Ascending aorta (tissue), 2 donors: ENCODE data around the gene DCBLD1. TPM values are rescaled to one million over a fixed set of nuclear protein-coding genes. Genes with fewer than 3 reads are reported as not detected.

Experiments
- DNase-seq, 2 donors: peaks; one replicate each; pipeline ENCODE4 v3.0.0-alpha.2; 2019; ENCODE audit warnings: low spot score in 2 of 2
- H3K27ac ChIP-seq, 2 donors: fragments of 200-600 bp; sonication (generic); one replicate each; pipeline ENCODE4 v1.5.1; 2016 to 2017; ENCODE audit warnings: mild to moderate bottlenecking in 1 of 2
- H3K27me3 ChIP-seq: fragments of 200-600 bp; sonication (generic); one replicate; pipeline ENCODE4 v1.5.1; 2017
- H3K36me3 ChIP-seq, 2 donors: fragments of 200-600 bp; sonication (generic); one replicate each; pipeline ENCODE4 v1.5.1; 2016
- H3K4me1 ChIP-seq, 2 donors: fragments of 200-600 bp; sonication (generic); one replicate each; pipeline ENCODE4 v1.5.1; 2016 to 2017; ENCODE audit warnings: mild to moderate bottlenecking in 1 of 2
- H3K4me3 ChIP-seq, 2 donors: fragments of 200-600 bp; sonication (generic); one replicate each; pipeline ENCODE4 v1.5.1; 2016 to 2017; ENCODE audit warnings: mild to moderate bottlenecking in 1 of 2
- H3K9me3 ChIP-seq, 2 donors: fragments of 200-600 bp; sonication (generic); one replicate each; pipeline ENCODE4 v1.5.1; 2016
- intact Hi-C: fragments of 100-400 bp; cut with DNase I; formaldehyde crosslinking; loops from one replicate; pipeline ENCODE4 v1.15.1; 2023
- total RNA-seq: library from RNA; depleted of rRNA; stranded (reverse); fragments of >200 nt; gene quantifications from one replicate; pipeline ENCODE4 v1.1.0, GENCODE V29; 2016
- TF ChIP-seq, protein P1 (sequence below), 3 experiments: fragments of 200-600 bp in 2 of 3; fragments of 450-650 bp in 1 of 3; sonication (generic) in 2 of 3; IDR thresholded peaks; one replicate each; pipeline ENCODE4 v1.5.1; 2016 to 2019; ENCODE audit warnings: antibody characterized with exemption in 3 of 3, mild to moderate bottlenecking in 1 of 3, moderate library complexity in 1 of 3

Gene DCBLD1
- total RNA-seq, 1 donor from 2014 or later = 0.85 TPM

DNA sequence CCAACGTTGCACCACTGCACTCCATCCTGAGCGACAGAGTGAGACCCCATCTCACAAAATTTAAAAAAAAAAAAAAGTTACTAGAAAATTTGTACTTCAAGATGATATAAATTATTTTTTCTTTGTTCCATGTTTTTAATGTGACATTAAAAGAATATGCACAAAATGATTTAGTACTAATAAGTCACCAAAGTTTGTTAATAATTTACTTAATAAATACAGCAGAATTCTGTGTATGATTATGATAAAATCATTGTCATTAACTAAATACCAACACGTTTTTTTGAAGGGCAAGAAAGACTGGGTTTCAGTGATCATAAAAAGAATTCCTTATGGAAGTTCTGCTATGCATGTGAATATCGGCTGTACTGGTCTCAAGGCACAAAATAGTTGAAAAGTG lies 91.7 kb downstream of the DCBLD1 start:
- TF ChIP-seq, protein P1, sequence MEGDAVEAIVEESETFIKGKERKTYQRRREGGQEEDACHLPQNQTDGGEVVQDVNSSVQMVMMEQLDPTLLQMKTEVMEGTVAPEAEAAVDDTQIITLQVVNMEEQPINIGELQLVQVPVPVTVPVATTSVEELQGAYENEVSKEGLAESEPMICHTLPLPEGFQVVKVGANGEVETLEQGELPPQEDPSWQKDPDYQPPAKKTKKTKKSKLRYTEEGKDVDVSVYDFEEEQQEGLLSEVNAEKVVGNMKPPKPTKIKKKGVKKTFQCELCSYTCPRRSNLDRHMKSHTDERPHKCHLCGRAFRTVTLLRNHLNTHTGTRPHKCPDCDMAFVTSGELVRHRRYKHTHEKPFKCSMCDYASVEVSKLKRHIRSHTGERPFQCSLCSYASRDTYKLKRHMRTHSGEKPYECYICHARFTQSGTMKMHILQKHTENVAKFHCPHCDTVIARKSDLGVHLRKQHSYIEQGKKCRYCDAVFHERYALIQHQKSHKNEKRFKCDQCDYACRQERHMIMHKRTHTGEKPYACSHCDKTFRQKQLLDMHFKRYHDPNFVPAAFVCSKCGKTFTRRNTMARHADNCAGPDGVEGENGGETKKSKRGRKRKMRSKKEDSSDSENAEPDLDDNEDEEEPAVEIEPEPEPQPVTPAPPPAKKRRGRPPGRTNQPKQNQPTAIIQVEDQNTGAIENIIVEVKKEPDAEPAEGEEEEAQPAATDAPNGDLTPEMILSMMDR (IDR thresholded peaks at IDR 0.05) = no peak
- H3K27me3 ChIP-seq = no peaks in the 10 kb centered on the region
- intact Hi-C loops = no loop called here
- H3K4me3 ChIP-seq = no peak overlapping the region
- no peaks in the 10 kb centered on the region for H3K4me1 ChIP-seq
- peaks cover 7 to 41% of the 10 kb centered on the region in 2 donors for H3K36me3 ChIP-seq
- DNase-seq = no peak
- H3K27ac ChIP-seq = no peak overlapping the region
- no peaks in the 10 kb centered on the region for H3K9me3 ChIP-seq

DNA sequence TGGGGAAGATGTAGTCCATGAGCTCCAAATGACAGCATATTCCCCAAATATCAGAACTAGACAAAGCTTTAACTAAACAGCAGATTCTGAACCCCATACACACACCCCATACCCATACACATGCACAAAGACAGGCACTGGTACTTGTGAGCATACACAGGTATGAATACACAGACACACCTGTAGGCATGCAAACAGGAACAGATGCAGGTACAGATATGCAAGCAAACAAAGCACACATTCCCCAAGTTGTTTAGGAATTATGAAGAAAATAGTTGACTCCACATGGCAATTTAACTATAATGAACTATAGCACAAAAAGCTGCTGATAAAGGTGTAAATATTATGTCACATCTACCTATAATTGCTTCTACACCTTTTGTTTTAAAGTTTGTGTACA lies 103.2 kb downstream of the DCBLD1 start:
- Histone ChIP-seq H3K4me3 (no peak overlapping the region), H3K27me3 (no peaks in the 10 kb centered on the region), H3K27ac (no peak overlapping the region), H3K36me3 (peaks cover 0 to 8% of the 10 kb centered on the region in 2 donors), H3K4me1 (no peaks in the 10 kb centered on the region), H3K9me3 (no peaks in the 10 kb centered on the region)
- no peak for DNase-seq
- intact Hi-C loops = no loop called here
- TF ChIP-seq, protein P1 (IDR thresholded peaks at IDR 0.05) = no peak

- intact Hi-C loops = no loop called here
- Histone ChIP-seq H3K4me3 (no peak overlapping the region), H3K4me1 (no peaks in the 10 kb centered on the region), H3K27ac (no peak overlapping the region), H3K36me3 (peaks cover 0 to 14% of the 10 kb centered on the region in 2 donors), H3K9me3 (no peaks in the 10 kb centered on the region), H3K27me3 (no peaks in the 10 kb centered on the region)
- no peak for DNase-seq
- TF ChIP-seq, protein P1 (IDR thresholded peaks at IDR 0.05) = no peak
These were observed 108.0 kb downstream of the DCBLD1 start for GRCh38 chr6:117590447-117590846.

DNA sequence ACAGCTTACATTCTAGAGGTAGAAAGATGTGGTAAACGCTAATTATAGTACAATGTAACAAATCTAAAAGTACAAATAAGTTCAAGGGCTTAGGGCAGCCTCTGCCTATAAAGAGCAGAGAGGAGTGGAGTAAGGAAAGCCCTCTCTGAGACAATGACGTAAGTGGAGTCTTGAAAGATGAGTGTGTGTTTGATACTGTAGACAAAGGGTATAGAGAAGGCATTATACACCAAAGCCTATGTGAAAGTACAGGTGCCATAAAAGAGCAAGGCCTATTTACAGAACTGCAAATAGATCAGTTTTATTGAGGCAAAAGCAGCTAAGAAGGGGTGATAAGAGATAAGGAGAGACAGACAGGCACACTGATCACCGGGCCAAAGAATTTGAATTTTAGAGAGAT lies 108.9 kb downstream of the DCBLD1 start:
- no peaks in the 10 kb centered on the region for H3K4me1 ChIP-seq
- no peak for DNase-seq
- intact Hi-C loops = no loop called here
- H3K36me3 ChIP-seq = peaks cover 0 to 14% of the 10 kb centered on the region in 2 donors
- TF ChIP-seq, protein P1 (IDR thresholded peaks at IDR 0.05) = no peak
- H3K27me3 ChIP-seq = no peaks in the 10 kb centered on the region
- no peaks in the 10 kb centered on the region for H3K9me3 ChIP-seq
- H3K4me3 ChIP-seq = no peak overlapping the region
- H3K27ac ChIP-seq = no peak overlapping the region

- Histone ChIP-seq H3K9me3 (no peaks in the 10 kb centered on the region), H3K36me3 (peaks cover 0 to 15% of the 10 kb centered on the region in 2 donors), H3K4me1 (no peaks in the 10 kb centered on the region), H3K27me3 (no peaks in the 10 kb centered on the region), H3K4me3 (no peak overlapping the region), H3K27ac (no peak overlapping the region)
- intact Hi-C loops = no loop called here
- TF ChIP-seq, protein P1 (IDR thresholded peaks at IDR 0.05) = no peak
- DNase-seq = no peak
These were observed 110.7 kb downstream of the DCBLD1 start for GRCh38 chr6:117592983-117593759.
